Hepatocyte (in vitro differentiated cells): ENCODE data around the gene PTGES3L. TPM values are rescaled to one million over a fixed set of nuclear protein-coding genes. Genes with fewer than 3 reads are reported as not detected.

Source experiments
- DNase-seq: peaks from one replicate; pipeline ENCODE4 v3.0.0-alpha.2; 2016; ENCODE audit warnings: low spot score
- H2AFZ ChIP-seq: fragments of 200-600 bp; sonication (generic); 2 replicates; pipeline ENCODE4 v1.6.0; 2016; ENCODE audit warnings: antibody characterized with exemption, mild to moderate bottlenecking
- H3K27ac ChIP-seq: fragments of 200-600 bp; sonication (generic); 2 replicates; pipeline ENCODE4 v1.5.1; 2016; ENCODE audit warnings: mild to moderate bottlenecking
- H3K27me3 ChIP-seq: fragments of 200-600 bp; sonication (generic); 2 replicates; pipeline ENCODE4 v1.6.1; 2016
- H3K36me3 ChIP-seq: fragments of 200-600 bp; sonication (generic); replicated peaks from 2 replicates; pipeline ENCODE4 v1.5.1; 2016; ENCODE audit warnings: low read depth; ENCODE audit not compliant: insufficient read depth
- H3K4me1 ChIP-seq: fragments of 200-600 bp; sonication (generic); 2 replicates; pipeline ENCODE4 v1.5.1; 2016; ENCODE audit warnings: mild to moderate bottlenecking, moderate library complexity; ENCODE audit not compliant: insufficient read depth
- H3K4me2 ChIP-seq: fragments of 200-600 bp; sonication (generic); 2 replicates; pipeline ENCODE4 v1.6.0; 2016
- H3K4me3 ChIP-seq: fragments of 200-600 bp; sonication (generic); 2 replicates; pipeline ENCODE4 v1.5.1; 2016; ENCODE audit warnings: mild to moderate bottlenecking
- H3K79me2 ChIP-seq: fragments of 200-600 bp; sonication (generic); 2 replicates; pipeline ENCODE4 v1.6.0; 2017; ENCODE audit warnings: mild to moderate bottlenecking
- H3K9me2 ChIP-seq: fragments of 200-600 bp; sonication (generic); replicated peaks from 2 replicates; pipeline ENCODE4 v1.6.0; 2017; ENCODE audit warnings: mild to moderate bottlenecking; ENCODE audit not compliant: insufficient read depth
- H3K9me3 ChIP-seq: fragments of 200-600 bp; sonication (generic); 2 replicates; pipeline ENCODE4 v1.5.1; 2016; ENCODE audit warnings: low read depth, mild to moderate bottlenecking
- H4K20me1 ChIP-seq: fragments of 200-600 bp; sonication (generic); 2 replicates; pipeline ENCODE4 v1.6.0; 2016; ENCODE audit warnings: mild to moderate bottlenecking; ENCODE audit not compliant: insufficient read depth, poor library complexity, severe bottlenecking
- CTCF ChIP-seq: fragments of 200-600 bp; sonication (generic); IDR thresholded peaks from 2 replicates; pipeline ENCODE4 v1.5.1; 2016; ENCODE audit warnings: antibody characterized with exemption, mild to moderate bottlenecking; ENCODE audit not compliant: poor library complexity
- EZH2 ChIP-seq: fragments of 200-600 bp; sonication (generic); IDR thresholded peaks from 2 replicates; pipeline ENCODE4 v1.6.1; 2016; ENCODE audit warnings: antibody characterized with exemption, mild to moderate bottlenecking, borderline replicate concordance
- EZH2phosphoT487 ChIP-seq: fragments of 200-600 bp; sonication (generic); IDR thresholded peaks from one replicate; pipeline ENCODE4 v1.6.1; 2018; ENCODE audit warnings: antibody characterized with exemption, mild to moderate bottlenecking, low read depth, moderate library complexity; ENCODE audit not compliant: unreplicated experiment, severe bottlenecking
- WGBS: methylation state at CpG from one replicate; pipeline ENCODE4 v1.1.6; 2016; ENCODE audit warnings: low lambda C conversion rate; ENCODE audit errors: missing lambda C conversion rate; 5-methylcytosine and 5-hydroxymethylcytosine counted together
- polyA plus RNA-seq: library from polyadenylated mRNA; unstranded; fragments of >200 nt; fragmentation: Nextera tagmentation; extraction: Ambion mirVana; gene quantifications from 2 replicates; pipeline ENCODE4 v1.2.1, GENCODE V29; 2016
- total RNA-seq: library from RNA; depleted of rRNA; stranded (reverse); fragments of >200 nt; gene quantifications from 2 replicates; pipeline ENCODE4 v1.2.3, GENCODE V29; 2014

PTGES3L gene
- total and polyA plus RNA-seq, 2 experiments from 2014 or later, result 0.40 to 2.4 TPM

- no peaks in the 10 kb centered on the region for H3K79me2 ChIP-seq
- no peak overlapping the region for H2AFZ ChIP-seq
- peaks cover 3% of the 10 kb centered on the region for H3K4me1 ChIP-seq
- DNase-seq, result no peak
- no peak overlapping the region for H3K4me2 ChIP-seq
- no peaks in the 10 kb centered on the region for H3K36me3 ChIP-seq
- TF ChIP-seq CTCF, result no peak
- no peak for TF ChIP-seq EZH2phosphoT487
- no peak for TF ChIP-seq EZH2
- no peaks in the 10 kb centered on the region for H3K27me3 ChIP-seq
- H3K9me3 ChIP-seq, result no peaks in the 10 kb centered on the region
- H3K27ac ChIP-seq, result no peak overlapping the region
- no peaks in the 10 kb centered on the region for H3K9me2 ChIP-seq
- 90% methylated on average over 5 of the region's 5 CpGs for WGBS
- no peak overlapping the region for H3K4me3 ChIP-seq
- no peaks in the 10 kb centered on the region for H4K20me1 ChIP-seq
Observed at GRCh38 chr17:42992872-42993271, 13.0 kb upstream of the PTGES3L start.

GRCh38 chr17:42991471-42991870 lies 11.6 kb upstream of the PTGES3L start:
- no peaks in the 10 kb centered on the region for H3K4me1 ChIP-seq
- no peaks in the 10 kb centered on the region for H3K36me3 ChIP-seq
- H4K20me1 ChIP-seq, result peaks cover 3% of the 10 kb centered on the region
- 97% methylated on average over 6 of the region's 6 CpGs for WGBS
- DNase-seq, result no peak
- H2AFZ ChIP-seq, result no peak overlapping the region
- peaks cover 3% of the 10 kb centered on the region for H3K79me2 ChIP-seq
- no peaks in the 10 kb centered on the region for H3K9me3 ChIP-seq
- no peaks in the 10 kb centered on the region for H3K9me2 ChIP-seq
- no peak overlapping the region for H3K4me2 ChIP-seq
- no peak overlapping the region for H3K4me3 ChIP-seq
- no peak for TF ChIP-seq CTCF
- H3K27ac ChIP-seq, result no peak overlapping the region
- H3K27me3 ChIP-seq, result no peaks in the 10 kb centered on the region

GRCh38 chr17:42989726-42990652 lies 10.1 kb upstream of the PTGES3L start:
- H4K20me1 ChIP-seq, result peaks cover 3% of the 10 kb centered on the region
- no peak overlapping the region for H3K27ac ChIP-seq
- DNase-seq, result no peak
- no peak overlapping the region for H2AFZ ChIP-seq
- no peak overlapping the region for H3K4me2 ChIP-seq
- no peak overlapping the region for H3K4me3 ChIP-seq
- H3K27me3 ChIP-seq, result no peaks in the 10 kb centered on the region
- no peaks in the 10 kb centered on the region for H3K36me3 ChIP-seq
- no peaks in the 10 kb centered on the region for H3K9me3 ChIP-seq
- H3K79me2 ChIP-seq, result peaks cover 13% of the 10 kb centered on the region
- no peaks in the 10 kb centered on the region for H3K9me2 ChIP-seq
- no peaks in the 10 kb centered on the region for H3K4me1 ChIP-seq
- TF ChIP-seq CTCF (no peak), EZH2phosphoT487 (no peak), EZH2 (no peak)
- WGBS, result 89% methylated on average over 6 of the region's 6 CpGs

- DNase-seq, result no peak
- TF ChIP-seq CTCF, result no peak
- no peak for TF ChIP-seq EZH2
- TF ChIP-seq EZH2phosphoT487, result no peak
- Histone ChIP-seq H3K79me2 (peaks cover 19% of the 10 kb centered on the region), H3K4me2 (no peak overlapping the region), H3K9me2 (no peaks in the 10 kb centered on the region), H3K4me3 (no peak overlapping the region), H3K9me3 (no peaks in the 10 kb centered on the region), H3K36me3 (no peaks in the 10 kb centered on the region), H2AFZ (no peak overlapping the region), H3K27ac (no peak overlapping the region), H3K4me1 (no peaks in the 10 kb centered on the region), H3K27me3 (no peaks in the 10 kb centered on the region), H4K20me1 (peaks cover 3% of the 10 kb centered on the region)
- 95% methylated on average over 5 of the region's 5 CpGs for WGBS
Observed at GRCh38 chr17:42989141-42989540, 9.3 kb upstream of the PTGES3L start.
